Neuronal stem cell (in vitro differentiated cells): ENCODE results near the gene ARHGAP18.

Experiments used
- DNase-seq: peaks from one replicate; pipeline ENCODE4 v3.0.0-alpha.2; 2013; ENCODE audit warnings: low spot score
- H2AFZ ChIP-seq: one replicate; pipeline ENCODE4 v1.6.1; 2013; ENCODE audit warnings: mild to moderate bottlenecking, low read length, inconsistent platforms
- H2AK5ac ChIP-seq: 2 replicates; pipeline ENCODE4 v1.6.1; 2013; ENCODE audit warnings: low read depth, mild to moderate bottlenecking, inconsistent platforms, low read length, moderate library complexity, mixed read lengths
- H2BK120ac ChIP-seq: 2 replicates; pipeline ENCODE4 v1.6.1; 2013; ENCODE audit warnings: low read depth, mild to moderate bottlenecking, inconsistent platforms, low read length, moderate library complexity, mixed read lengths
- H2BK12ac ChIP-seq: one replicate; pipeline ENCODE4 v1.6.1; 2013; ENCODE audit warnings: low read length, inconsistent platforms
- H2BK15ac ChIP-seq: 2 replicates; pipeline ENCODE4 v1.6.1; 2013; ENCODE audit warnings: mild to moderate bottlenecking, low read length, inconsistent platforms, mixed read lengths
- H2BK5ac ChIP-seq: one replicate; pipeline ENCODE4 v1.6.1; 2013; ENCODE audit warnings: inconsistent platforms, mild to moderate bottlenecking, low read length, moderate library complexity
- H3K14ac ChIP-seq: one replicate; pipeline ENCODE4 v1.6.1; 2013; ENCODE audit warnings: low read length, inconsistent platforms
- H3K18ac ChIP-seq: 2 replicates; pipeline ENCODE4 v1.6.1; 2013; ENCODE audit warnings: low read length, inconsistent platforms
- H3K23ac ChIP-seq: 2 replicates; pipeline ENCODE4 v1.6.1; 2013; ENCODE audit warnings: low read depth, mild to moderate bottlenecking, mixed read lengths, low read length, inconsistent platforms; ENCODE audit not compliant: poor library complexity
- H3K27ac ChIP-seq: replicated peaks from 3 replicates; pipeline ENCODE4 v1.5.1; 2013; ENCODE audit warnings: low read length, inconsistent platforms
- H3K27me3 ChIP-seq, 3 experiments: 2 replicates each; pipeline ENCODE4 v1.6.1; 2013; ENCODE audit warnings: low read length in 3 of 3, mild to moderate bottlenecking in 2 of 3, inconsistent platforms in 1 of 3, low read depth in 1 of 3, mixed read lengths in 1 of 3, moderate library complexity in 1 of 3; ENCODE audit not compliant: control insufficient read depth in 3 of 3, insufficient read depth in 3 of 3
- H3K36me3 ChIP-seq, 2 donors: replicated peaks in 1 of 2; 2 replicates each; pipeline ENCODE4 v1.6.1; 2013; ENCODE audit warnings: low read length in 2 of 2; ENCODE audit not compliant: control insufficient read depth in 2 of 2, insufficient read depth in 2 of 2
- H3K4ac ChIP-seq: 2 replicates; pipeline ENCODE4 v1.6.1; 2013; ENCODE audit warnings: inconsistent platforms, mild to moderate bottlenecking, low read length, moderate library complexity
- H3K4me1 ChIP-seq, 2 donors: 1 replicate in 1 of 2; 2 replicates in 1 of 2; pipeline ENCODE4 v1.6.1; 2013; ENCODE audit warnings: low read length in 2 of 2, low read depth in 1 of 2; ENCODE audit not compliant: control insufficient read depth in 2 of 2, insufficient read depth in 1 of 2
- H3K4me2 ChIP-seq: one replicate; pipeline ENCODE4 v1.6.1; 2013; ENCODE audit warnings: mild to moderate bottlenecking, low read length, inconsistent platforms; ENCODE audit not compliant: insufficient read depth, poor library complexity, severe bottlenecking
- H3K4me3 ChIP-seq, 2 donors: 2 replicates each; pipeline ENCODE4 v1.5.1; 2013; ENCODE audit warnings: low read length in 2 of 2, mild to moderate bottlenecking in 2 of 2, inconsistent platforms in 1 of 2, moderate library complexity in 1 of 2
- H3K79me1 ChIP-seq: one replicate; pipeline ENCODE4 v1.6.1; 2013; ENCODE audit warnings: low read depth, mild to moderate bottlenecking, inconsistent platforms, low read length, moderate library complexity
- H3K9ac ChIP-seq: one replicate; pipeline ENCODE4 v1.6.1; 2013; ENCODE audit warnings: mild to moderate bottlenecking, low read depth, low read length, inconsistent platforms; ENCODE audit not compliant: poor library complexity
- H3K9me3 ChIP-seq, 2 donors: replicated peaks in 1 of 2; 2 replicates each; pipeline versions ENCODE3 to v1.6.1; 2013; ENCODE audit warnings: low read length in 2 of 2, mild to moderate bottlenecking in 2 of 2, inconsistent platforms in 1 of 2, low read depth in 1 of 2, mixed read lengths in 1 of 2, moderate library complexity in 1 of 2; ENCODE audit not compliant: control insufficient read depth in 2 of 2, insufficient read depth in 1 of 2
- H4K8ac ChIP-seq: one replicate; pipeline ENCODE4 v1.6.1; 2013; ENCODE audit warnings: low read depth, mild to moderate bottlenecking, inconsistent platforms, low read length, moderate library complexity
- H4K91ac ChIP-seq: one replicate; pipeline ENCODE4 v1.6.1; 2013; ENCODE audit warnings: low read length, low read depth, mild to moderate bottlenecking, inconsistent platforms; ENCODE audit not compliant: poor library complexity
- WGBS, 2 donors: extraction: QIAGEN DNeasy Blood & Tissue Kit; methylation state at CpG; one replicate each; pipeline ENCODE4 v1.1.7; 2013; ENCODE audit warnings: missing lambda C conversion rate in 2 of 2, mixed read lengths in 1 of 2; ENCODE audit not compliant: insufficient read length in 2 of 2, insufficient replicate concordance in 1 of 2; ENCODE audit errors: extremely low coverage in 2 of 2; 5-methylcytosine and 5-hydroxymethylcytosine counted together

Gene ARHGAP18

GRCh38 chr6:129614464-129614863, 95.5 kb downstream of the ARHGAP18 start:
- H4K8ac ChIP-seq = no peak overlapping the region

GRCh38 chr6:129612440-129612839, 97.5 kb downstream of the ARHGAP18 start:
- Histone ChIP-seq H3K79me1 (no peaks in the 10 kb centered on the region), H3K4me3 (no peak overlapping the region), H4K91ac (no peak overlapping the region), H2BK12ac (no peak overlapping the region), H3K27me3 (no peaks in the 10 kb centered on the region), H3K18ac (no peak overlapping the region), H3K4me1 (no peaks in the 10 kb centered on the region), H2AK5ac (no peak overlapping the region), H2BK5ac (no peak overlapping the region), H2AFZ (no peak overlapping the region), H3K14ac (no peak overlapping the region), H2BK15ac (no peak overlapping the region), H3K27ac (no peak overlapping the region), H3K4me2 (no peak overlapping the region), H3K23ac (no peak overlapping the region), H3K4ac (no peak overlapping the region), H3K9ac (no peak overlapping the region), H3K36me3 (no peaks in the 10 kb centered on the region), H4K8ac (no peak overlapping the region), H2BK120ac (no peak overlapping the region), H3K9me3 (no peaks in the 10 kb centered on the region)
- DNase-seq = no peak

More at GRCh38 chr6:129614464-129614863, 95.5 kb downstream of the ARHGAP18 start:
- no CpG with 5 or more reads among the region's 3 CpGs for WGBS, 2 donors
- no peak overlapping the region for H2AFZ ChIP-seq
- H3K9ac ChIP-seq = no peak overlapping the region
- no peak overlapping the region for H3K18ac ChIP-seq
- no peaks in the 10 kb centered on the region for H3K79me1 ChIP-seq
- no peak overlapping the region for H3K4me3 ChIP-seq
- DNase-seq = no peak
- H3K27ac ChIP-seq = no peak overlapping the region
- H3K4me2 ChIP-seq = no peak overlapping the region
- no peak overlapping the region for H3K14ac ChIP-seq
- no peaks in the 10 kb centered on the region for H3K36me3 ChIP-seq
- no peak overlapping the region for H3K4ac ChIP-seq
- no peaks in the 10 kb centered on the region for H3K27me3 ChIP-seq
- H3K23ac ChIP-seq = no peak overlapping the region
- no peak overlapping the region for H2BK15ac ChIP-seq
- no peaks in the 10 kb centered on the region for H3K9me3 ChIP-seq
- no peak overlapping the region for H4K91ac ChIP-seq
- no peak overlapping the region for H2AK5ac ChIP-seq
- H3K4me1 ChIP-seq = no peaks in the 10 kb centered on the region
- H2BK12ac ChIP-seq = no peak overlapping the region
- no peak overlapping the region for H2BK5ac ChIP-seq
- no peak overlapping the region for H2BK120ac ChIP-seq

GRCh38 chr6:129609635-129610034, 100.3 kb downstream of the ARHGAP18 start:
- H3K4me1 ChIP-seq = no peaks in the 10 kb centered on the region
- H4K8ac ChIP-seq = no peak overlapping the region
- H2BK120ac ChIP-seq = no peak overlapping the region
- no peak overlapping the region for H2BK15ac ChIP-seq
- no CpG with 5 or more reads among the region's 4 CpGs for WGBS, 2 donors
- no peak overlapping the region for H2BK5ac ChIP-seq
- no peak overlapping the region for H4K91ac ChIP-seq
- H3K14ac ChIP-seq = no peak overlapping the region
- H3K4me2 ChIP-seq = no peak overlapping the region
- no peaks in the 10 kb centered on the region for H3K9me3 ChIP-seq
- H3K9ac ChIP-seq = no peak overlapping the region
- H3K18ac ChIP-seq = no peak overlapping the region
- no peak overlapping the region for H2AK5ac ChIP-seq
- no peaks in the 10 kb centered on the region for H3K27me3 ChIP-seq
- H3K27ac ChIP-seq = no peak overlapping the region
- no peak overlapping the region for H2AFZ ChIP-seq
- H3K79me1 ChIP-seq = no peaks in the 10 kb centered on the region
- no peak for DNase-seq
- no peak overlapping the region for H3K23ac ChIP-seq
- no peaks in the 10 kb centered on the region for H3K36me3 ChIP-seq
- no peak overlapping the region for H2BK12ac ChIP-seq
- no peak overlapping the region for H3K4me3 ChIP-seq
- H3K4ac ChIP-seq = no peak overlapping the region

- Histone ChIP-seq H2BK15ac (no peak overlapping the region), H2BK5ac (no peak overlapping the region), H2BK12ac (no peak overlapping the region), H3K27ac (no peak overlapping the region), H3K4me2 (no peak overlapping the region), H2AK5ac (no peak overlapping the region), H3K9ac (no peak overlapping the region), H3K4me1 (no peaks in the 10 kb centered on the region), H3K9me3 (no peaks in the 10 kb centered on the region), H4K91ac (no peak overlapping the region), H3K4me3 (no peak overlapping the region), H3K36me3 (no peaks in the 10 kb centered on the region), H3K18ac (no peak overlapping the region), H4K8ac (no peak overlapping the region), H3K23ac (no peak overlapping the region), H3K14ac (no peak overlapping the region), H3K27me3 (no peaks in the 10 kb centered on the region), H2AFZ (no peak overlapping the region), H3K79me1 (no peaks in the 10 kb centered on the region), H2BK120ac (no peak overlapping the region), H3K4ac (no peak overlapping the region)
- WGBS, 2 donors = no CpG with 5 or more reads among the region's 3 CpGs
- no peak for DNase-seq
These were observed 101.0 kb downstream of the ARHGAP18 start for GRCh38 chr6:129608886-129609537.
